GM19324 (cell line): ENCODE data around the gene COL25A1.

Experiments
- ATAC-seq: cut with Tn5 transposase; IDR thresholded peaks from one replicate; pipeline ENCODE4 v1.9.1; 2021; ENCODE audit warnings: mild to moderate bottlenecking, moderate library complexity; ENCODE audit not compliant: unreplicated experiment, low FRiP score

COL25A1 gene

DNA sequence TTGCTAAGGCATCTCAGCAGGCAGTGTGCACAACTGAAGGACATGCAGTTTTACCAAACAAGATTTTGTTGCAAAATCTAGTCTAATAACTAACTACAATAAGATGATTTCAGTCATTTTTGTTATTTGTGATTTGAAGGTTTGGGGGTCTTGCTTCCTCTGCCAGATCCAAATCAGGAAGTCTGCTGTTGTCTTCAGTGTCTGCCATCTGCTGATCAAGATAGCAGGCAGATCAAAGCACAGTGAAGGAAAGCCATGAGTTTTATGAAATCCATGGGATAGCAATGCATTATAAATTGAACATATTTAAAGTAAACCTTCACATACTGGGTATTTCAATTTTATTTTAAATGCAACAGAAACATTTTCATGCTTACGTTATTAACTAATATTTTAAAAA is 370.5 kb downstream of the COL25A1 start:
- ATAC-seq: no peak

DNA sequence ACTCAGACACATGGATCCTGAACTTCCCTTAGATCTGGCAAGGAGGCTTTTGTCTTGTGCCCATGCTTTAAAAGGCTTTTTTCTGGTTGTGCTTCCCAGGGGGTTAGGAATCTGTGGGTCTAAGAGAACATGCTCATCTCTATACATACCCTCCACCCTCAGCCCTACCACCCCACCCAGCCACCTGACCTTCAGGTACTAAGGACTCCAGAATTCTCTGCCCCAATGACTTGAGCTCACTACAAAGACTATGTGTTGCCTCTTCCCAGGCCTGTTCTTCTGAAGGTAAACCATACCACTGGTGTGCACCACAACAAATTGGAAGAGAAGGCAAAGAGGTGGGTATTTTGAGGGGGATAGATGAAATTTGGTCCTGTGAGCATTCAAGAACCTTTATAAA is 372.3 kb downstream of the COL25A1 start:
- no peak for ATAC-seq

DNA sequence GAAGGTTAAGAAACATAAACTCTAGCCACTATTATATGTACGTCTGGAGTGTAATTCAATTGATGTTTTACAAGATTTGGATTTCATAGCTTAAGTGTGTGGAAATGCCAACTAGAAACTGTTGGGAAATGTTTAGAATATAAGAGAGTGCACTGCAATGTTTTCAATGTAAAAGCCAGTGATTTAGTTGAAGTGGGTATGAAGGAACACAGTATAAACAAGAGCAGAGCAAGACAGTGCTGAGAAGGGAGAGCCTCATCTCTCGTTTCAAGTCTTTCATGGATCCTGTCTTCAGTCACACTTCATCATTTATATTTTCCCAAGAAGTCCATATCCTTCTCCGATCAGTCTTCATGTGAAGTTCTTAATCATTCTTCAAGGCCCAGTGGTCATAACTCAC is 375.7 kb downstream of the COL25A1 start:
- no peak for ATAC-seq

DNA sequence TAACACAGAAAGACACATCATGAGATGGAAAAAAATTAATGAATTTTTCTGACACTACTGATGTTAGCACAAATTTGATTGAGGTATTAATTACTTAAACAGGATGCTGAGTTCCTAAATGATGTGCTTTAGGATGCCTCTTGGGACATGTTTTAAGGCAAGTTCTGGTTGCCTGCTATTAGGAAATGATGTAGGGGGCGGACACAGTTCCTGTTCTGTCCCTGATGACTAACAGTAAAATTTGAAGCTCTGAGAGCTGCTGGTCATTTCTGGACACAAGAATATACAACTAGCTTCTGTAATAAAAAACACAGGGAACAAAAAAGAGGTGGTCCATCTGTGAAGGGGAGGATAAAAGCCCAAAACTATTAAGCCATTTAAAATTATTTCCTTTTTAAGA is 376.4 kb downstream of the COL25A1 start:
- ATAC-seq: no peak

DNA sequence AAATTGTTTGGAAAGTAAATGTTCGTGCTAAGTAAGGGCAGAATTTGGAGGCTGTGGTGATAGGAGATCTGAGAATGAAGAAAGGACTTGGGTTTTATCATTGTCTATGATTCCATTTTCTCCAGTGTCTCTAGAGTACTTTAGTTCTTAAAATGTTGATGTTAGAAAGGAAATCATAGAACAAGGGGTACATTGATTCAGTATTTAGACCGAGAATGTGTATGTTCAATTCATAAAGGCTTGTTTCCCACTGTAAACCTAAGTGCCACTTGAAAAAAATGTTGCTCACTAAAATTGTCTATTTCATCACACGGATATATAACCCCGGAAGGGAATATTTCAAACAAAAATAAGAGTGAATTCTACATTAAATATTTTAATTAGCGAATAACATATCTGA is 380.3 kb downstream of the COL25A1 start:
- no peak for ATAC-seq

DNA sequence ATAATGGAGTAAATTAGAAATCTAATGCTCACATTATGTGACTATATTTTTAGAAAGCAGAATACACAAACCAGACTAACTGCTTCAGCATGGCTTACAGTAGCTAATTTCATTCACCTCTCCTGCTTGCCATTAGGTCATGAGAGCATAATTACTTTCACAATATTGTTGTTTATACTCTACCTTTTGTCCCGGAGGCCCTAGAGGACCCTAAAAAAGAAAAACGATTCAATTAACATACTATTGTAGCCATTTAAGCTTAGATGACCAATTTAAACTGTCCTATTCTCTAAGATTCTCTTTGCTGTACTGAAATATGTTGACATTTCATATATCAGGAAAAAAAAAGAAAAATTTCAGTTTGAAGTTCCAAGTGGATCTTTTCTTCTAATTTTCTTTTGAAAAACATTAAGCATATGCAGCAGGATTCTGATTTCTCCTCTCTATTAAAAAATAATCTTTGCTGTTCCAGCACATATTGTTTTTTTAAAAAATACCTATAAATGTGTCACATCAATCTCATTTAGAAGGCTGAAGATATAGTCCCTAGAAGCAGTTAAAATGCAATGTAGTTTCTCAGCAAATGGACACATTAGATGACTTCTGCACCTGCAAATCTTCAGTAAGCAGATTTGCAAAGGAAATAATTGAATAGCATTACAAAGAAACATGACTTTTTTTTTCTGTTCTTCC is 381.9 kb downstream of the COL25A1 start:
- no peak for ATAC-seq

DNA sequence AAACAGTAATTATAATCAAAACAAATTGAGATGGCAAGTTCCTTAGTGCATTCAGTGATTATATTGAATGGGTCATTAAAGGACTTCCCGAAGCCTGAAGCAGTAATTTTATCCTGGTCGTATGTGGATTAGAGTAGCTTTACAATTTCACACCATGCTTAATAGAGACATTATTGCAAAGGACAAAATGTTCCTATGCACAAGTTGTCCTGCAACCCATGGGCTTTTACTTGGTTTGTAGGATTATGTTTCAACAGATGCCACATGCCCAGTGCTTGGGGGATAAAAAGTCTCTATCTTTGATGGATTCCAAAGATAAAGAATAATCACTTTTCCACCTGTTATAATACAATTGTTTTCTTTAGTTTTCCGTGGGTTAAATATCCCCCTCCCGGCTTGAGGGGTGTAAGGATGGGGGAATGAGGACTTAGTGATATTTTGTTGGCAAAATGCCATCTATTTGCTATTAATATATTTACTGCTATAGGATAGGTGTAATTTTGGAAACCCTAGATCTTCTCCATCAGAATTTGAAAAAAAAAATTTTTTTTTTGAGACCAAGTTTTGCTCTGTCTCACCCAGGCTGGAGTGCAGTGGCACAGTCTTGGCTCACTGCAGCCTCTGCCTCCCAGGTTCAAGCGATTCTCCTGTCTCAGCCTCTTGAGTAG is 383.1 kb downstream of the COL25A1 start:
- ATAC-seq: no peak

DNA sequence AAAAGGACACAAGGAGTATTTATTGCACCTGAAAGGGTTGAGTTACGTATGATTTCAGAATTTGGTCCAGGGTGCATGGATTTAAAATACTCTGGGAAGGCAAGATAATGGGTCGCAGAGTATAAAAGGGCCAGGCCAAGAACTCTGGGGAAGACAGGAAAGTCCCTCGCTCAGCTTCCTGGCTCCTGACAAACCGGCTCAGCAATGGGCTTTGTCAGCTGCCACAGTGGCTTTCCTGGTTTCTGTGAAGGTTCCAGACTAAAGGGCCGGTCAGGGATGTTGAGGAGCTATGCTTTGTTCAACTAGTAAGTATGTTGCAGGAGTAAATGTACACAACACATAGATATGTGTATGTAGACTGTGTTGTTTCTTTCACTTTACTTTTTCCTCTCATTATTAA is 385.2 kb downstream of the COL25A1 start:
- ATAC-seq: no peak

DNA sequence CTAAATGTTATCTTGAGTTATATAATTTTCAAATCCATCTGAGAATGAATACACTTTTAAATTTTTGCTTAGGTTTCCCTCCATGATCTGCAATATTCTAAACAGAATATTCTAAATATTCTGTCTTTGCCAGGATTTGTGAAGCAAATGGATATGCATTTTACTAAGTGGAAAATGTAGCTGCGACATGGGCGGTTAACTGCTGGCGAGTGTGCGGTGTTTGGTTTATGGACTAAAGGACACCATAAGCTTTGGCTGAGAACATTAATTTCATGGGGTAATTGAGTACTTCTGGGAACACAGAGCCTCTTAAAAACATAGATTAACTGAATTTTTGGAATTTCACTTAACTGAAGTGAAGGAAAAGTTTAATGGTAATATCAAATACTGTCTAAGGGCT is 385.8 kb downstream of the COL25A1 start:
- no peak for ATAC-seq

DNA sequence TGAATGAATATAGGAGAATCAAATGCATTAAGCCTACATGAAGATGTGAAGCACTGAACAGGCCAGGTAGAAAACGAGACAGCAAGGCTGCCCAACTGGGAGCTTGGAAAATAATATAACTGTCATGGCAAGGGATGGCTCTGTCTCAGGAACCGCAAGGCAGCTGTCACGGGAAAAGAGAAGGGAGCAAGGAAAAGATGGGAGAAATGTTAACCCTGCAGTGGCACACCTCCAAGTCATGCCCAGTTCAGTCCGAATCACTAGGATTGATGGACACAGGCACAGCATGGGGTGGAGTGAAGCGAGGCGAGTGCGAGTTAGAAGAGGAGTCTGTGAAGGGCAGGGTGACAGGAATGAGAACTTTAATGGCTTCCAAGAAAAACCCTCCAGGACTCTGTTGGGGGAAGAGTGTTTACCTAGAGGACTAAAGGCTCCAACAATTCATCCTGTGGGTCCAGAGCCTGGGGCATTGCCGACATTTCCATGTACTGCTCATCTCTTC is 395.5 kb downstream of the COL25A1 start:
- ATAC-seq: no peak

DNA sequence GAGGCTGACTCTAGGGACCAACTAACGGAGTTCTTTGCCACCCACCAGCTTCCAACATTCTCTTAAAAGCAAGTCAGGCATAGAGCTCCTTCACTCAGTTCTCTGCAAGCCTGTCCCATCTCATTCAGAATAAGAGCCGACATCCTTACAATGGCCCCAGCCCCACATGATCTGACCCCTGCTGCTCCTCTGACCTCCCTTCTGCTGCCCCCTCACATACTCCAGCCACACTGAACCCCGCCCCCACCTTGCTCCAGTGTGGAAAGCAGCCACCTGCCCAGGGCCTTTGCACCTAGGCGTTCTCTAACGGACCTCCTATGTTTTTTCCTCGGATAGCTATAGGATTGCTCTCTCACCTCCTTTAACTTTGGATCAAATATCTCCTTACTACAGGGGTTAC is 396.5 kb downstream of the COL25A1 start:
- no peak for ATAC-seq

DNA sequence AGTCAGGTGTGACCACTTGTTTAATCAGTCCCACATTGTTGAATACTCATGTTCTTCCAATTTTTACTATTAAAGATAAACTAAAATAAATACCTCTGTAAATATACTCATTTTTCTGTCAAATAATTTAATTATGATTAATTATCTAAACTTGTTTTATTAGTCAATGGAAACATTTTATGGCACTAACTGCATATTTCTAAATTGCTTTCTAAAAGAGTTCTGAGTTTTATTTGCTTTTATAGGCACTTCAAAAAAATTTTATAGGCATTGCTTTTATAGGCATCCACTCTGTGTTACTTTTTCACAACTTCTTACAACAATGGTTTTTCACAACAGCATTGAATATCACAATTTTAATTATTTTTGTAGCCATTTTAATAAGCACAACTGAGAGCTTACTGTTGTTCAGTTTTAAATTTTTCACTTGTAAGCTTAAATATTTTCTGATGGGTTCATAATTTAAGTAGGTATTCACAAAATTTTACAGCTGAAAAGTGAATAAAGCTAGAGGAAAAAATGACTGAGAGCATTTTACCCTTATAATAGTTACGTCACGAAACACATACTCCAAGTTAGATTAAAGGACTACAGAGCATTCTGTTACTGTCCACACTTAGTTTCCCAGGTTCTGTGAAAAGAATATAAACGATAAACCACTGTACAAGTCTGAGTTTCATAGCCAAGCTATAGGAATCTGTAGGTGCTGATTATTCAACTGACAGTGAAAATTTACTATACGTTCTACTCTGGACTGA is 398.8 kb downstream of the COL25A1 start:
- ATAC-seq: no peak

DNA sequence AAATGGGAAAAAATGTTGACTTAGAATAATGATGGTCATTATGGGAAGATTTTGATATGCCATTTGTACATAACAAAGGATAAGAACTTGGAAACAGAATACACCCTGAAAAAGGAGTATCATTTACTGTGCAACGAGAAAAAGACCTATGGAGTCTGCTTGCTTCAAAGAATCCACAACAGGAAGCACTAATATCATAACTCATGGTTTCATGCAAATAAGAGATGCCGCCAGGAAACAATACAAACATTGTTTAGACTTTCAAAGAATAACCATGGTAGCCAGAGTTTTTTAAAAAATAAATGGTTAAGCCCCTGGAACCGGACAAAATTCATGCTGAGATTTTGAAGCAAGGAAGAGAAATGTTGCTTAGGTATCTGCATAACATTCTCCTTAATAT is 399.7 kb downstream of the COL25A1 start:
- ATAC-seq: peak; percentile 71

DNA sequence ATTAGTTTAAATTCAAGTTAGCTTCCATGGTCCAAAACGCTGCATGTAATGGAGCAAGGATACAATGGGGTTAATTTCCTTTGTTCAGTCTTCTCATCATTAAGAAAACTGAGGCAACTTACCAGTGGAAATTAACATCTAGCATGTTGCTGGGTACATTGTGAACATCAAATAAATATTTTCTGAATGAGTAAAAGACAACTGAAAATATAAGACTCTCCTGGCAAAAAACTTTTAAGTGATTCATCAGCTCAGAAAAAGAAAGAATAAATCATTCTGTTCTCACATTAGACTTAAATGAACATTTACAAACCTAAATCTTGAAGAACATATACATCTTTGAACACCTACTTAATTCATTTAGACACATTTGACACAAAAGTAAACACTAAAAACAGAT is 401.2 kb downstream of the COL25A1 start:
- no peak for ATAC-seq

DNA sequence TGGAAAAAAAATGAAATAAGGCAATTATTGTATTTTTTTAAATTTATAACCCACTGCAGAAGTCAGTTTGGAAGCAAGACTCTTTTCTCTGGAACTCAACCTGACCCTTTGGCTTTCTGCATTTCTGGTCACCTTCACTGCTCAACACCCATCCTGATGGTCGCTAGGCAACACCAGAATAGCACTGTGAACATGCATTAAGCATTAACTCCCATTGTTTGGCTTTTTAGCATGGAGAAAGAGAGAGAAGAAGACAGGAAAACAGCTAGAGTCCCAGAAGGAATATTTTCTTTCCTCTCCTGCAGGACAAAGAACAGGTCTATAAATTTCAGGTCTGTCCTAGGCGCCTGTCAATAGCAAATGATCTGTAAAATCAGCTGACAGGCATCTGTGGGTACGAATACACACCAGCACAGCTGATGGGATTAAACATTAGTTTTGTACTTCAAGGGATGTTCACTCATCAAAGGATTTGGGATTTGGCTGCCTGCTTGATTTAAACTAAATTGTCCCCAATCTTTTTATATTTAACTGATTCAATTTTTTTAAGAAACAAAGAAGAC is 402.4 kb downstream of the COL25A1 start:
- ATAC-seq: no peak

DNA sequence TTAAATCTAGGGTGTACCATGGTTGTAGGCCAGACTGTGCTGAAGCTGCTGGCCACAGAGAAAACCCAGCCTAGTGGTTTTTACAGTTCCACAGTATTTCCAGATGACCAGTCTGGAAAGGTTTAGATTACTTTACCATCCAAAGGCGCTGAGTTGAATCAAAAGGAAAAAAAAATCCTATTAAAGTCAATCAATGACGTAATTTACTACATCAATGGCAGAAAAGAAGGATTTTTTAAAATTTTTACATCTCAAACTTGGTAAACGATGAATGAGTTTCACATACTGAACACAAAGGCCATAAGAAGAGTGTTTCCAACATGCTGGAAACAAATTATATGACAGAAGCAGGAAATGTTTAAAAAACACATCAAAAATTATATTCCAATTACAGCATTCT is 409.0 kb downstream of the COL25A1 start:
- ATAC-seq: no peak

DNA sequence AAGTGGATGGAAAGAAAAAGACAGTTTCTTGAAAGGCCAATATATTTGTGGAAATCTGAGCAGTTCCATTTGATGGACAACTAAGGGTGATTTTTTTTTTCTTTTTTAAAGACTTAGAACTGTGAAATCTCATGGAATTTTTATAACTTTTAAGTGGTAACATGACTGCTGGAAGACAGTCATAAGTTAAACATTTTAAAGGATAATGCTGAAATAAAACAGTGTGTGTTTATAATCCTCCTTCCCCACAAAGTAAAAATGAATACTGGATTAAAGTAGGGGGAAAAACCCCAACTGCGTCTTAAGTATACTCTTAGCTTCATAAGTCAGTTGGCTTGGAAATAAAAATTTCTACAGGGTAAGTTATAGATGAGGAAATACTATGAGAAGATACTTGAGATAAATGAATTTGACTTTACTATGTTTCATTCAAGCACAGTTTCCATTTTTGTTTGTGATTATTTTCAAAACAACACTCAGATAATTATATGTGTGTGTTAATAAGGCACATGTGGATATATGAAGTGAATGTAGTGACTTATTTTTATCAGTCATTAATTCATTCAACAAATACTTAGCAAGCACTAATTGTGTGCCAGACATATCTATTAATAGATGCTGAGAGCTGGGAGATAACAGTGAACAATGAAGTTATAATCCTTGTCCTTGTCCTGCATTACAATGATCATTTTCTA is 410.4 kb downstream of the COL25A1 start:
- ATAC-seq: no peak

DNA sequence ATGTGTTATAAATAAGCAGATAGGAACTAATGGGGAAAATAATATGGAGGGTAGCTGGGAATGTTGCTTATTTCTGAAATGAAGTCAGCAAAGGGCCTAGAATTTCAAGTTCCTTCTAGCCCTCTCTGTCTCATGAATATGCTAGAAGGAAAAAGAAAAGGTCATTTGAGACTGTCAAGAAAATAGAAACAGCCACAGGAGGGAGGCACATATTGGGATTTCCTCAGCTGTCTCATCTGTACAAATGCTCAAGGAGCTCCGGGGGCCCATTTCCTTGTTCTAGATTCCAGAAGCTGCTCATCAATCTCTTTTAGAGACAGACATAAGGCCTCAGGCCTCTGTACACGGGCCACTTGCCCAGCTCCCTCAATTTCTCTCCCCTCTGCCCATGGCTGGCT is 412.0 kb downstream of the COL25A1 start:
- no peak for ATAC-seq

DNA sequence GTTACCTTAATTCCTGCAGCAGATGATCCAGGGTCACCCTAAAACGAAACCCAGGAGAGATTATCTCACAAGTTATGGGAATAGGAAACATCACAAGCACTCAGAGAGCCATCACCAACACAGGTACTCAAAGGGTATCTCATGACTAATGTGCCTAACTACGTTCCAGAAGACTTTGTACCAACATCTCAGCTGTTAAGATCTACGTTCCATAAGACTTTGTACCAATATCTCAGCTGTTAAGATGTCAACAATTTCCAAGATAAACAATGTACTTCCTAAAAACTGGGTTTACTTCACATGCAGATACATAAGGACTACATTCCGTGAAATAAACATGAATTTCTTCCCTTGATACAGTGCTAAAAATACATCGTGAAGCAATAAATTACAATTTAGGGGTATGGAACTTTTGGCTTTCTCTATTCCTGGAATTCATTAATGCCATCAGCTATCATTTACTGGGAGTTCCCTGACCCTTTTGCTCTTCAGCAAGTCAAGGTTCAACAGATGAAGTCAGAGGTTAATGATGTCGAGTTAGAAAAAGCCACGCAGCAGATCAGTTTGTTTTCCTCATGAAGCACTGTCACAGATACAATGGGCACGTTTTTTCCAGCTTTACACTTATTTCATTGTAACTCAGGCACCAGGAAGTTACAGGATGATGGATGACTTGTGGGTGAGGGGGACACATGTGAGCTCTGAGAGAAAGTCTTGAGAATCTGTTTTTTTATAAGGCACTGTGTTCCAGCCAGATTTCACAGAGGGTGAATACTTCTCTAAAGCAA is 412.6 kb downstream of the COL25A1 start:
- no peak for ATAC-seq

DNA sequence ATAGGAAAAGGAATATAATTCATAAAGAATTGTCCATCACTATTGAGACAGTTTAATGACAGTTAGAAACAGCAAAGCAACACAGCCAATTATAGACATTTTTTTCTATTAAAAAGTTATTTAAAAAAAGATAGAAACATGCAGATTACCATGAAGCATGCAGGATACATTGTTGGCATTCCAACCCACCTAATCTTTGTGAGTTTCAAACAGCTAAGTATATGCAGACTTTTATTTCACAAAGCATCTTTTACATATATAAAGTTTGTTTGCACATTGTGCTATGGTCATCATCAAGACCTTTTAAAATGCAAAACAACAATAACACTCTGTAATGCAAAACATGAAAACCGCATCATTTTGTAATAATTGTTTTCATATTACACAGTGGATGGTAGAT is 413.7 kb downstream of the COL25A1 start:
- no peak for ATAC-seq
